Measurements from ENCODE around the gene NNMT. TPM values are rescaled to one million over a fixed set of nuclear protein-coding genes. Genes with fewer than 3 reads are reported as not detected.
"Not testable (repeated sequence)": the region's sequence is repeated elsewhere in the genome, so short reads cannot be mapped to it uniquely, and the experiment has no call there.

The NNMT gene
- total RNA-seq, 1 experiment from 2014 or later: not detected

- Histone ChIP-seq H3K4me3 (ENCODE audit: insufficient read depth, low read depth, low read length) (no peak overlapping the region), H3K36me3 (replicated peaks; ENCODE audit: control insufficient read depth, insufficient read depth, low read length) (no peaks in the 10 kb centered on the region), H3K27me3 (ENCODE audit: control insufficient read depth, insufficient read depth, low read length) (no peaks in the 10 kb centered on the region)
- DNase-seq: no peak
Observed at GRCh38 chr11:114321621-114322257, 25.5 kb downstream of the NNMT start.

GRCh38 chr11:114322934-114323333 is 26.7 kb downstream of the NNMT start:
- DNase-seq: no peak
- no peaks in the 10 kb centered on the region for H3K36me3 ChIP-seq (replicated peaks; ENCODE audit: control insufficient read depth, insufficient read depth, low read length)
- no peak overlapping the region for H3K4me3 ChIP-seq (ENCODE audit: insufficient read depth, low read depth, low read length)

GRCh38 chr11:114326151-114326550 is 30.0 kb downstream of the NNMT start:
- Histone ChIP-seq H3K27me3 (ENCODE audit: control insufficient read depth, insufficient read depth, low read length) (no peaks in the 10 kb centered on the region), H3K36me3 (replicated peaks; ENCODE audit: control insufficient read depth, insufficient read depth, low read length) (no peaks in the 10 kb centered on the region), H3K4me3 (ENCODE audit: insufficient read depth, low read depth, low read length) (no peak overlapping the region)
- no peak for DNase-seq

More at GRCh38 chr11:114322934-114323333, 26.7 kb downstream of the NNMT start:
- no peaks in the 10 kb centered on the region for H3K27me3 ChIP-seq (ENCODE audit: control insufficient read depth, insufficient read depth, low read length)

- Histone ChIP-seq H3K36me3 (replicated peaks; ENCODE audit: control insufficient read depth, insufficient read depth, low read length) (no peaks in the 10 kb centered on the region), H3K4me3 (ENCODE audit: insufficient read depth, low read depth, low read length) (no peak overlapping the region), H3K27me3 (ENCODE audit: control insufficient read depth, insufficient read depth, low read length) (no peaks in the 10 kb centered on the region)
- DNase-seq: no peak
Observed at GRCh38 chr11:114326776-114327175, 30.6 kb downstream of the NNMT start.

- Histone ChIP-seq H3K27me3 (ENCODE audit: control insufficient read depth, insufficient read depth, low read length) (no peaks in the 10 kb centered on the region), H3K36me3 (replicated peaks; ENCODE audit: control insufficient read depth, insufficient read depth, low read length) (no peaks in the 10 kb centered on the region), H3K4me3 (ENCODE audit: insufficient read depth, low read depth, low read length) (no peak overlapping the region)
- DNase-seq: no peak
Observed at GRCh38 chr11:114330373-114330772, 34.2 kb downstream of the NNMT start.

GRCh38 chr11:114340311-114341131 is 44.3 kb downstream of the NNMT start:
- H3K27me3 ChIP-seq (ENCODE audit: control insufficient read depth, insufficient read depth, low read length): no peaks in the 10 kb centered on the region
- H3K36me3 ChIP-seq (replicated peaks; ENCODE audit: control insufficient read depth, insufficient read depth, low read length): no peaks in the 10 kb centered on the region
- no peak overlapping the region for H3K4me3 ChIP-seq (ENCODE audit: insufficient read depth, low read depth, low read length)
- DNase-seq: peak; percentile 36

- H3K27me3 ChIP-seq (ENCODE audit: control insufficient read depth, insufficient read depth, low read length); DNase-seq: not testable (repeated sequence)
Observed at GRCh38 chr11:114341667-114342066, 45.5 kb downstream of the NNMT start.

GRCh38 chr11:114342476-114342875 is 46.3 kb downstream of the NNMT start:
- DNase-seq: no peak
- no peak overlapping the region for H3K4me3 ChIP-seq (ENCODE audit: insufficient read depth, low read depth, low read length)
- H3K27me3 ChIP-seq (ENCODE audit: control insufficient read depth, insufficient read depth, low read length): no peaks in the 10 kb centered on the region
- no peaks in the 10 kb centered on the region for H3K36me3 ChIP-seq (replicated peaks; ENCODE audit: control insufficient read depth, insufficient read depth, low read length)

More at GRCh38 chr11:114341667-114342066, 45.5 kb downstream of the NNMT start:
- H3K36me3 ChIP-seq (replicated peaks; ENCODE audit: control insufficient read depth, insufficient read depth, low read length); H3K4me3 ChIP-seq (ENCODE audit: insufficient read depth, low read depth, low read length): not testable (repeated sequence)

- Histone ChIP-seq H3K27me3 (ENCODE audit: control insufficient read depth, insufficient read depth, low read length) (no peaks in the 10 kb centered on the region), H3K4me3 (ENCODE audit: insufficient read depth, low read depth, low read length) (no peak overlapping the region), H3K36me3 (replicated peaks; ENCODE audit: control insufficient read depth, insufficient read depth, low read length) (no peaks in the 10 kb centered on the region)
- no peak for DNase-seq
Observed at GRCh38 chr11:114343020-114343419, 46.8 kb downstream of the NNMT start.

- no peak overlapping the region for H3K4me3 ChIP-seq (ENCODE audit: insufficient read depth, low read depth, low read length)
- H3K36me3 ChIP-seq (replicated peaks; ENCODE audit: control insufficient read depth, insufficient read depth, low read length): no peaks in the 10 kb centered on the region
- DNase-seq: no peak
- no peaks in the 10 kb centered on the region for H3K27me3 ChIP-seq (ENCODE audit: control insufficient read depth, insufficient read depth, low read length)
Observed at GRCh38 chr11:114343493-114343892, 47.3 kb downstream of the NNMT start.

- Histone ChIP-seq H3K27me3 (ENCODE audit: control insufficient read depth, insufficient read depth, low read length) (no peaks in the 10 kb centered on the region), H3K36me3 (replicated peaks; ENCODE audit: control insufficient read depth, insufficient read depth, low read length) (no peaks in the 10 kb centered on the region), H3K4me3 (ENCODE audit: insufficient read depth, low read depth, low read length) (no peak overlapping the region)
- DNase-seq: no peak
Observed at GRCh38 chr11:114344494-114344893, 48.3 kb downstream of the NNMT start.

GRCh38 chr11:114345575-114346222 is 49.5 kb downstream of the NNMT start:
- no peaks in the 10 kb centered on the region for H3K27me3 ChIP-seq (ENCODE audit: control insufficient read depth, insufficient read depth, low read length)
- no peak for DNase-seq
- H3K36me3 ChIP-seq (replicated peaks; ENCODE audit: control insufficient read depth, insufficient read depth, low read length): no peaks in the 10 kb centered on the region

GRCh38 chr11:114346709-114347141 is 50.5 kb downstream of the NNMT start:
- H3K27me3 ChIP-seq (ENCODE audit: control insufficient read depth, insufficient read depth, low read length): no peaks in the 10 kb centered on the region
- H3K36me3 ChIP-seq (replicated peaks; ENCODE audit: control insufficient read depth, insufficient read depth, low read length): no peaks in the 10 kb centered on the region
- H3K4me3 ChIP-seq (ENCODE audit: insufficient read depth, low read depth, low read length): no peak overlapping the region
- no peak for DNase-seq

More at GRCh38 chr11:114345575-114346222, 49.5 kb downstream of the NNMT start:
- no peak overlapping the region for H3K4me3 ChIP-seq (ENCODE audit: insufficient read depth, low read depth, low read length)

- H3K36me3 ChIP-seq (replicated peaks; ENCODE audit: control insufficient read depth, insufficient read depth, low read length): no peaks in the 10 kb centered on the region
- no peaks in the 10 kb centered on the region for H3K27me3 ChIP-seq (ENCODE audit: control insufficient read depth, insufficient read depth, low read length)
- no peak overlapping the region for H3K4me3 ChIP-seq (ENCODE audit: insufficient read depth, low read depth, low read length)
- peak; percentile 18 for DNase-seq
Observed at GRCh38 chr11:114348200-114349191, 52.3 kb downstream of the NNMT start.
